HFFc6 (cell line): Measurements from ENCODE around the gene SYNGR2. TPM values are rescaled to one million over a fixed set of nuclear protein-coding genes. Genes with fewer than 3 reads are reported as not detected.
A peak's percentile ranks its signal among the peaks of the same experiment; 100 is the strongest.

Experiments
- DNase-seq: peaks from one replicate; pipeline ENCODE4 v3.0.0-alpha.2; 2018
- H3K27ac Mint-ChIP-seq: 2 replicates; pipeline ENCODE4 v1.8.0; 2020; ENCODE audit warnings: mild to moderate bottlenecking, mixed read lengths
- H3K27me3 Mint-ChIP-seq: 2 replicates; pipeline ENCODE4 v1.8.0; 2021; ENCODE audit warnings: mild to moderate bottlenecking, moderate library complexity, mixed read lengths; ENCODE audit not compliant: insufficient read depth
- H3K36me3 Mint-ChIP-seq: 2 replicates; pipeline ENCODE4 v1.8.0; 2021; ENCODE audit warnings: low read depth, mixed read lengths
- H3K4me1 Mint-ChIP-seq: 2 replicates; pipeline ENCODE4 v1.8.0; 2020; ENCODE audit warnings: low read depth, mixed read lengths
- H3K4me3 Mint-ChIP-seq: 2 replicates; pipeline ENCODE4 v1.8.0; 2020; ENCODE audit warnings: mild to moderate bottlenecking, moderate library complexity, mixed read lengths
- H3K9me3 Mint-ChIP-seq: 2 replicates; pipeline ENCODE4 v1.8.0; 2020; ENCODE audit warnings: mild to moderate bottlenecking, mixed read lengths
- CTCF ChIP-seq: fragments of 200-600 bp; sonication (generic); IDR thresholded peaks from 2 replicates; pipeline ENCODE4 v1.5.0; 2021; ENCODE audit warnings: antibody characterized with exemption, mild to moderate bottlenecking
- long read RNA-seq: library from polyadenylated mRNA; unstranded; transcript quantifications from one replicate; pipeline ENCODE4 v2.0.0, GENCODE V29; 2019
- total RNA-seq, 6 experiments: library from RNA; stranded (reverse); fragmentation: NEBNext Ultra II Directional; extraction: Animal tissue kit (Norgen Biotek cat#: 25700); gene quantifications; 2 replicates in 1 of 6; 3 replicates in 5 of 6; pipeline ENCODE4 v1.2.3, GENCODE V29; 2021

Gene SYNGR2, protein sequence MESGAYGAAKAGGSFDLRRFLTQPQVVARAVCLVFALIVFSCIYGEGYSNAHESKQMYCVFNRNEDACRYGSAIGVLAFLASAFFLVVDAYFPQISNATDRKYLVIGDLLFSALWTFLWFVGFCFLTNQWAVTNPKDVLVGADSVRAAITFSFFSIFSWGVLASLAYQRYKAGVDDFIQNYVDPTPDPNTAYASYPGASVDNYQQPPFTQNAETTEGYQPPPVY
- 100 to 1,000 TPM in 1 of 6 experiments, 10 to 100 TPM in 5; 44.6 to 104 (median 54.7) TPM for total RNA-seq
- long read RNA-seq, transcript SYNGR2-209 (1 exons, 3,036 nt): minor isoform, 11 of 208 reads
- long read RNA-seq, transcript SYNGR2-204 (3 exons, 2,125 nt): minor isoform, 27 of 208 reads
- long read RNA-seq, transcript SYNGR2-201 (4 exons, 2,325 nt): major isoform, 161 of 208 reads
- long read RNA-seq, partial matches to known transcripts: 7 of 208 reads
- long read RNA-seq, other reads (novel, unspliced or antisense): 0 of 208 reads

GRCh38 chr17:78168242-78168902 lies at the start of gene SYNGR2:
SYNGR2 (plus strand) TSS chr17:78168581; CDS start chr17:78168617, 36 bp downstream.
- peaks cover 4% of the 10 kb centered on the region for H3K27me3 Mint-ChIP-seq
- no peaks in the 10 kb centered on the region for H3K9me3 Mint-ChIP-seq
- no peak for TF ChIP-seq CTCF
- no peaks in the 10 kb centered on the region for H3K36me3 Mint-ChIP-seq
- DNase-seq: peak; percentile 15
- peak within 1 kb of the TSS; percentile 83 for H3K4me3 Mint-ChIP-seq
- H3K4me1 Mint-ChIP-seq: peaks cover 12% of the 10 kb centered on the region
- H3K27ac Mint-ChIP-seq: 0 out of 2 replicates have a peak within 1 kb of the TSS, but pooled peaks have one; percentile 26

- no peak for DNase-seq
- no peak overlapping the region for H3K4me3 Mint-ChIP-seq
- no peaks in the 10 kb centered on the region for H3K4me1 Mint-ChIP-seq
- H3K27ac Mint-ChIP-seq: no peak overlapping the region
- no peaks in the 10 kb centered on the region for H3K9me3 Mint-ChIP-seq
- H3K27me3 Mint-ChIP-seq: peaks cover 9% of the 10 kb centered on the region
- TF ChIP-seq CTCF: no peak
- H3K36me3 Mint-ChIP-seq: no peaks in the 10 kb centered on the region
These were observed 49.6 kb upstream of the SYNGR2 start for GRCh38 chr17:78118801-78119241.

DNA sequence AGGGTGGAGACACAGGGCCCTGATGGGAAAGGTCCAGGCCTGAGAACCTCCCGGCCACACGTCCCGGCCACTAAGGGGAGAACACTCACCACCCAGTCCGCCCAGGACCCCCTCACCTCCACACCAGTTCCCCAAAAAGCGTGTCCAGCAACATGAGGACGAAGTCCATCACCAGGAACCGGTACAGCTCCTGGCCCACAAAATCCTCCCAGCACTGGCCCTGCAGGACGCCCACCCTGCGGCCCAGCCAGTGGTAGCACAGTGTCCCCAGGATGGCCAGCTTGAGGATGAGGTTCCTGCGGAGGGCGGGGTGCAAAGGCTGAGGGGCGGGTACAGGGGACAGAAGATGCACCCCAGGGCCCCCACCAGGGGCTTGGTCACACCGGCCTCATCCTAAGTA lies 47.8 kb upstream of the SYNGR2 start:
- DNase-seq: no peak
- no peak overlapping the region for H3K4me3 Mint-ChIP-seq
- TF ChIP-seq CTCF: no peak
- H3K9me3 Mint-ChIP-seq: no peaks in the 10 kb centered on the region
- H3K36me3 Mint-ChIP-seq: no peaks in the 10 kb centered on the region
- no peaks in the 10 kb centered on the region for H3K4me1 Mint-ChIP-seq
- peaks cover 6% of the 10 kb centered on the region for H3K27me3 Mint-ChIP-seq
- H3K27ac Mint-ChIP-seq: no peak overlapping the region

DNA sequence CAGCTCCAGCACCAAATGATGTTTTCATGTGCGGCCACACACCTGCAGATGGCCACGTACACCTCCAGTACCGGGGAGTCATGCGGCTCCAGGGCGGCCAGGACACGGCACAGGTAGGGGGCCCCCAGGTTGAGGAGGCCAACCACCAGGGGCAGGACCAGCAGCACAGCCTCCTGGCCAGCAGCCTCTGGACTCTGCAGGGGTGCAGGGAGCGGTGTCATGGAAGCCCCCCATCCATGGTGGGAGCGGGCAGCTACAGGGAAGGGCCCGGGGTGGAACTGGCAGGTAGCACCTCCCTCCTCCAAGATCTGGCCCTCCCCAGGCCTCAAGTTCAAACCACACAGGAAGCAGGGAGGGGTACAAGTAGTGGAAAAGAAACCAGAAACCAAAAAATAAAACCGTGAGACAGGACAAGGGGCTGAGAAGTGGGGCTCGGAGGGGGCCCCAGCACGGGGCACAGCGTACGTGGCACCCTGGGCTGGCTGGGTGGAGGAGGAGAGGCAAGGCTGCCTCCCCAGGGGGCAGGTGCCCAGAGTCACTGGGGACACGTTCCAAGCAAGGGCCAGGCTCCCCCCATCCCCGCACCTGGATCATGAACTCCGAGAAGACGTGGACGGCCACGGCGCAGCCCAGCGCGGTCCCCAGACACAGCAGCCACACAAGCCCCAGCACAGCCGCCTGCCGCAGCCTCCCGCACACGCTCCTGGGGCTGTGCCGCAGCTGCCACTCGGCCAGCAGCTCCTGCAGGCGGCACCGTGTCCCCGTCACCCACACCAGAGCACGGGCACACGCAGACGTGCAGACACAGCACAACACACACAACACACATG lies 47.2 kb upstream of the SYNGR2 start:
- no peaks in the 10 kb centered on the region for H3K4me1 Mint-ChIP-seq
- no peak for TF ChIP-seq CTCF
- no peaks in the 10 kb centered on the region for H3K36me3 Mint-ChIP-seq
- no peak for DNase-seq
- peaks cover 6% of the 10 kb centered on the region for H3K27me3 Mint-ChIP-seq
- H3K4me3 Mint-ChIP-seq: no peak overlapping the region
- no peak overlapping the region for H3K27ac Mint-ChIP-seq
- H3K9me3 Mint-ChIP-seq: no peaks in the 10 kb centered on the region

DNA sequence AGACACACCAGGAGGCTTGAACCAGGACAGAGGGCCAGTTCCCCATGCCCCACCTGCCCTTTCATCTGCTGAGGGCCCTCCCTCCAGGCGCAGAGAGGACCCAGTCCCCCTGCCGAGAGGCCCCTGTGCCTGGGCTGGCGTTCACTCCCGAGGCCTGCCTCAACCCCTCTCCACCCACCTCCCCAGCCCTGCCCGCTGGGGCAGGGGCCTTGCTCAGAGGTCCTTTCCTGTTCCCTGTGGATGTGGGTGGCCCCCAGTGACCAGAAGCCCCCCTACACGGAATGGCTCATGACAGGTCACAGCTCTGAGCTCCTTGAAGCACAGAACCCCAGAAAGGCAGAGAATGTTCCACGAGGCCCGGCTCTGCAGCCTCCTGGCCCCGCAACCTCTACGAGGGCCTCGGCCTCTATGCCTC lies 46.6 kb upstream of the SYNGR2 start:
- Mint-ChIP-seq H3K27ac (no peak overlapping the region), H3K9me3 (no peaks in the 10 kb centered on the region), H3K36me3 (no peaks in the 10 kb centered on the region), H3K4me3 (no peak overlapping the region), H3K4me1 (no peaks in the 10 kb centered on the region), H3K27me3 (peaks cover 6% of the 10 kb centered on the region)
- no peak for DNase-seq
- TF ChIP-seq CTCF: no peak
